Fibroblast of gingiva (primary cell): Measurements from ENCODE around the gene MBNL1.
"Not testable (repeated sequence)": the region's sequence is repeated elsewhere in the genome, so short reads cannot be mapped to it uniquely, and the experiment has no call there.

ENCODE experiments used
- DNase-seq: peaks from one replicate; pipeline ENCODE4 v3.0.0-alpha.2; 2011; ENCODE audit warnings: low read depth

The MBNL1 gene

GRCh38 chr3:152403632-152404066, 134.9 kb downstream of the MBNL1 start:
- DNase-seq = peak; percentile 6

- no peak for DNase-seq
Measured at GRCh38 chr3:152404976-152405375, 136.2 kb downstream of the MBNL1 start.

- peak; percentile 94 for DNase-seq
Measured at GRCh38 chr3:152405915-152406802, 137.4 kb downstream of the MBNL1 start.

- no peak for DNase-seq
Measured at GRCh38 chr3:152413240-152413639, 144.5 kb downstream of the MBNL1 start.

- DNase-seq = no peak
Measured at GRCh38 chr3:152416808-152417580, 148.3 kb downstream of the MBNL1 start.

- no peak for DNase-seq
Measured at GRCh38 chr3:152419748-152420147, 151.0 kb downstream of the MBNL1 start.

GRCh38 chr3:152421162-152421561, 152.4 kb downstream of the MBNL1 start:
- no peak for DNase-seq

- no peak for DNase-seq
Measured at GRCh38 chr3:152426393-152426792, 157.7 kb downstream of the MBNL1 start.

GRCh38 chr3:152428577-152428976, 159.8 kb downstream of the MBNL1 start:
- DNase-seq = no peak

GRCh38 chr3:152430223-152431002, 161.7 kb downstream of the MBNL1 start:
- DNase-seq = no peak

GRCh38 chr3:152434142-152434541, 165.4 kb downstream of the MBNL1 start:
- no peak for DNase-seq

GRCh38 chr3:152435210-152435609, 166.5 kb downstream of the MBNL1 start:
- not testable (repeated sequence) for DNase-seq

GRCh38 chr3:152436707-152437590, 168.2 kb downstream of the MBNL1 start:
- no peak for DNase-seq

- DNase-seq = no peak
Measured at GRCh38 chr3:152438181-152438580, 169.5 kb downstream of the MBNL1 start.

GRCh38 chr3:152438706-152439105, 170.0 kb downstream of the MBNL1 start:
- no peak for DNase-seq

GRCh38 chr3:152440243-152440642, 171.5 kb downstream of the MBNL1 start:
- not testable (repeated sequence) for DNase-seq

- no peak for DNase-seq
Measured at GRCh38 chr3:152443212-152444023, 174.7 kb downstream of the MBNL1 start.

GRCh38 chr3:152444029-152444641, 175.4 kb downstream of the MBNL1 start:
- DNase-seq = peak; percentile 65

- no peak for DNase-seq
Measured at GRCh38 chr3:152445212-152445611, 176.5 kb downstream of the MBNL1 start.

GRCh38 chr3:152446495-152446894, 177.8 kb downstream of the MBNL1 start:
- no peak for DNase-seq
